Measurements from ENCODE around the gene PPP2R3B. TPM values are rescaled to one million over a fixed set of nuclear protein-coding genes. Genes with fewer than 3 reads are reported as not detected.

Gene PPP2R3B
- total RNA-seq, 4 donors from 2014 or later: 9.7 to 15.2 (median 12.3) TPM

DNA sequence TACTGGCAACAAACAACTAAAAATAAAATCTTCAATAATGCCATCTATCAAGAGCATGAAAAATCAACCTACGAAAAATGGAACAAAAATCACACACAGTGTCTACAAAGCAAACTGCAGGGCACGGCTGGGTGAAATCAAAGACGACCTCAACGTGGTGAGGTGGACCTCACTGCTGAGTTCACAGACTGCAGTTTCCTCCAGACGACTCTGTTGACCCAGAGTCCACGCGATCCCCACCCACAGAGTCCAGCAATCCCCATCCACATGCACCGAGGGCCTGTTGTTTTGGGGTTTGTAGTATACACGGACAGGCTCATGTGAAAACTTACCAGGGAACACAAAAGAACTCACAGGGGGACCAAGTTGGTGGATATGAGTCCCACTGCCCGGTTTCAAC lies 37.0 kb downstream of the PPP2R3B start:
- Histone ChIP-seq H3K4me1 (no peaks in the 10 kb centered on the region), H3K36me3 (no peaks in the 10 kb centered on the region), H3K27me3 (no peaks in the 10 kb centered on the region), H3K9me3 (no peaks in the 10 kb centered on the region), H3K4me3 (replicated peaks in 1 of 3) (no peak overlapping the region), H3K27ac (no peak overlapping the region)
- intact Hi-C loops (cut with DNase I): no loop called here
- TF ChIP-seq, protein P1, sequence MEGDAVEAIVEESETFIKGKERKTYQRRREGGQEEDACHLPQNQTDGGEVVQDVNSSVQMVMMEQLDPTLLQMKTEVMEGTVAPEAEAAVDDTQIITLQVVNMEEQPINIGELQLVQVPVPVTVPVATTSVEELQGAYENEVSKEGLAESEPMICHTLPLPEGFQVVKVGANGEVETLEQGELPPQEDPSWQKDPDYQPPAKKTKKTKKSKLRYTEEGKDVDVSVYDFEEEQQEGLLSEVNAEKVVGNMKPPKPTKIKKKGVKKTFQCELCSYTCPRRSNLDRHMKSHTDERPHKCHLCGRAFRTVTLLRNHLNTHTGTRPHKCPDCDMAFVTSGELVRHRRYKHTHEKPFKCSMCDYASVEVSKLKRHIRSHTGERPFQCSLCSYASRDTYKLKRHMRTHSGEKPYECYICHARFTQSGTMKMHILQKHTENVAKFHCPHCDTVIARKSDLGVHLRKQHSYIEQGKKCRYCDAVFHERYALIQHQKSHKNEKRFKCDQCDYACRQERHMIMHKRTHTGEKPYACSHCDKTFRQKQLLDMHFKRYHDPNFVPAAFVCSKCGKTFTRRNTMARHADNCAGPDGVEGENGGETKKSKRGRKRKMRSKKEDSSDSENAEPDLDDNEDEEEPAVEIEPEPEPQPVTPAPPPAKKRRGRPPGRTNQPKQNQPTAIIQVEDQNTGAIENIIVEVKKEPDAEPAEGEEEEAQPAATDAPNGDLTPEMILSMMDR (IDR thresholded peaks at IDR 0.05): no peak
- no peak for TF ChIP-seq POLR2A (IDR thresholded peaks at IDR 0.05)
- DNase-seq: no peak
- WGBS, 2 donors: 85 to 87% methylated on average over 10 of the region's 10 CpGs

DNA sequence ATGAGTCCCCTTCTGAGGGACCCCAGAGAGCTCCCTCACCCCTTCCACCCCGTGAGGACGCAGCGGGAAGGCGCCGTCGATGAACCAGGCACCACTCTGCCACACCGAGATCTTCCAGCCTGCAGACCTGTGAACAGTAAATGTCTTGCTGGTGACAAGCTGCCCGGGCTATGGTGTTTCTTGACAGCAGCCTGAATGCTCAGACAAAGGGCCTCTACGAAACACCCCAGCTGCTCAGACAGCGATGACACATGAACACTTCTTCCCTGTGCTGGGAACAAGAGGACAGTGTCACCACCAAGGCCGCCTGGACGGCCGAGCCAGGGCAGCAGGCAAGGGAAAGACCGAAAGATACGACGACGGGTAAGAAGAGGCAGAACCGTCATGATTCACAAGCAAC lies 37.5 kb downstream of the PPP2R3B start:
- H3K4me3 ChIP-seq (replicated peaks in 1 of 3): no peak overlapping the region
- H3K36me3 ChIP-seq: no peaks in the 10 kb centered on the region
- intact Hi-C loops (cut with DNase I): no loop called here
- no peak for TF ChIP-seq POLR2A (IDR thresholded peaks at IDR 0.05)
- TF ChIP-seq, protein P1 (IDR thresholded peaks at IDR 0.05): no peak
- no peak for DNase-seq
- H3K27ac ChIP-seq: no peak overlapping the region
- H3K27me3 ChIP-seq: no peaks in the 10 kb centered on the region
- H3K4me1 ChIP-seq: no peaks in the 10 kb centered on the region
- WGBS, 2 donors: 91 to 92% methylated on average over 18 of the region's 18 CpGs
- no peaks in the 10 kb centered on the region for H3K9me3 ChIP-seq

DNA sequence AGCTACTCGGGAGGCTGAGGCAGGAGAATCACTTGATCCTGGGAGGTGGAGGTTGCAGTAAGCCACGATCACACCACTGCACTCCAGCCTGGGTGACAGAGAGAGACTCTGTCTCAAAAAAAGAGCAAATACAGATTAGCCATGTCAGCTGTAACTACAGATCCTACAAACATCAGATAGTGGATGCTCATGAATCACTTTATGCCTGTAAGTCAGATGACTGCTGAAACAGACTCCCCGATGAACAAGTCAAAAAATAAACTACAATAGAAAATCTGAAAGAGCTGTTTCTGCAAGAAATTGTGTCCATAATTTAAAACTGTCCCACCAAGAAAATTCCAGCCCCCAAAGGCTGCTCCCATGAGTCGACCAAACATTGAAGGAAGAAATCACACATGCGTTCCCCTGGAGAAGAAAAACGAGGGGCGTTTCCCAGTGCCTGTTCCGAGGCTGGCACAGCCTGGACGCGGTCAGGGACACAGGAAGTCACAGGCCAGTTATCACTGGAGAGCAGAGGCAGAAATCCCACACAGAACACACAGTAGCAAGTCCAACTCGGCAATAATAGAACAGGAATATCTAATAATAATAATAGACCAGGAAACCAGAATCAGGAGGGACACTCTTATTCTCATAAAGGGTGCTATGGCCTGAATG lies 38.1 kb downstream of the PPP2R3B start:
- no peak for DNase-seq
- Histone ChIP-seq H3K4me1 (no peaks in the 10 kb centered on the region), H3K27ac (no peak overlapping the region), H3K36me3 (no peaks in the 10 kb centered on the region), H3K27me3 (no peaks in the 10 kb centered on the region), H3K9me3 (no peaks in the 10 kb centered on the region), H3K4me3 (replicated peaks in 1 of 3) (no peak overlapping the region)
- no peak for TF ChIP-seq POLR2A (IDR thresholded peaks at IDR 0.05)
- TF ChIP-seq, protein P1 (IDR thresholded peaks at IDR 0.05): no peak
- WGBS, 2 donors: 44 to 57% methylated on average over 11 of the region's 11 CpGs
- intact Hi-C loops (cut with DNase I): no loop called here

DNA sequence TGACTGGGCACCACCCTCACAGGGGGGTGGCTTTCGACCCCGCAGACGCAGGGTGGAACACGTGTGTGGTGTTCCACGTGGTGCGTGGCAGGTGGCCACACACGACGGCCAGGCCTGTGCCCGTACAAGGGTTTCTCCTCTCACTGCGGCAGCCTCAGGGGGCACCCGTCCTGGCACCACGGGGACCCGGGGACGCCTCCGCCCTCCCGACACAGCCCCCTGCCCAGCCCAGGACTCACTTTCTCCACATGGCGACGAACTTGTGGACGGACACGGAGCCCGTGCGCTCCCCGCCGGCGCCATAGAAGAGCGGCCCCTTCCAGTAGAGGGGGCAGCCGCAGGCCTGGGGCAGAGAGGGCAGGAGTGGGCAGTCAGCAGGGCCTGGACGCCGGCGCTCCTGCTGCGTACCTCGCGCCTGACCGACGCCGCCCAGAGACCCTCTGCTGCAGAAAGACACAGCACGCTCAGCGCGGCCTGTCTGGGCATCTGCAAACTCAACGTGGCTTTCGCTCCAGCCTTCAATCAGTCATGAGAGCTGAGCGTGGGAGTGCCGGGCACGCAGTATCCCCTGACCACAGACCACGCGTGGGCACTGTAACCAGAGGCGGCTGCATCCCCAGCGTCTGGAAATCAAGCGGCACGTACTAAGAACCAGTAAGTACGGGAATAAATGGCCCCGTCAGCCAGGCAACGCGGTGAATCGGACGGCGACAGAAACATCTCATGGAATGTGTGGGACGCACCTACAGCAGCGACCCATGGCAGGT lies 39.2 kb downstream of the PPP2R3B start:
- DNase-seq: no peak
- 96 to 98% methylated on average over 36 to 42 of the region's 59 CpGs for WGBS, 2 donors
- intact Hi-C loops (cut with DNase I): no loop called here
- Histone ChIP-seq H3K27me3 (no peaks in the 10 kb centered on the region), H3K36me3 (no peaks in the 10 kb centered on the region), H3K4me3 (replicated peaks in 1 of 3) (no peak overlapping the region), H3K4me1 (no peaks in the 10 kb centered on the region), H3K27ac (no peak overlapping the region), H3K9me3 (no peaks in the 10 kb centered on the region)
- TF ChIP-seq, protein P1 (IDR thresholded peaks at IDR 0.05): no peak
- no peak for TF ChIP-seq POLR2A (IDR thresholded peaks at IDR 0.05)
